NCI-H2196 treated with DMSO at 0.1 percent for 48 hours (cell line): Measurements from ENCODE around the gene NEURL4.

Experiments used
- DNase-seq: peaks from one replicate; lab custom pipeline; 2025; ENCODE audit not compliant: unreplicated experiment; lab: John Stamatoyannopoulos, UW

The NEURL4 gene

DNA sequence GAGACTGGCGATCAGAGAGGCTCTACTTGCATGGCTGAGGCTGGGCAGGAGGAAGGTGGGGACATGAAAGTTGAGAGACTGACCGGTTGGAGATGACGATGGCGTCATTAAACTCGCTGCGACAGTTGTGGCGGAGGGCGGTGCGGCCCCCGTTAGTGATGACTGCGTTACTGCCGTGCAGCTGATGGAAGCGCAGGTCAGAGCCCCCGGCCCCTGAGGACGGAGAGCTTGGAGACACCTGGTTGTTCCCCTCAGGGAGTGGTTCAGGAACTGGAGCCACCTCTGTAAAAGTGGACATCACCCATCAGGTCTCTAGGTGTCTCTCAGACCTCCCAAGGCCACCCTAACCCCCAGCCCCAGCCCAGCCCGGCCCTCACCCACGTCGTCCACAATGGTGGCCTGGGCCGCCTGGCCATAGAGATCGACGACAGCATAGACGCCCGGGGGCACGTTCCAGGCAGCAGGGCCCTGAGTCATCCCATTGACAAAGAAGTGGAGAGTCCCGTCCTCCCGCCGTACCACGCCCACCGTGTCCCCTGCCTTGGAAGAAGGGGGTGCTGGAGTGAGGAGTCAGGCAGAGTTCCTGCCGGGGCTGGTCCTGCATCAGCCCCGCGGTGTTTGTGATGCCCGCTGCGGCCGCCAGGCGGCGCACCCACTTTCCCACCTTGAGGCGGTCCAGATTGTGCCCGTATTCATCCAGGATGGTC, 5.3 kb downstream of the NEURL4 start:
- no peak for DNase-seq

DNA sequence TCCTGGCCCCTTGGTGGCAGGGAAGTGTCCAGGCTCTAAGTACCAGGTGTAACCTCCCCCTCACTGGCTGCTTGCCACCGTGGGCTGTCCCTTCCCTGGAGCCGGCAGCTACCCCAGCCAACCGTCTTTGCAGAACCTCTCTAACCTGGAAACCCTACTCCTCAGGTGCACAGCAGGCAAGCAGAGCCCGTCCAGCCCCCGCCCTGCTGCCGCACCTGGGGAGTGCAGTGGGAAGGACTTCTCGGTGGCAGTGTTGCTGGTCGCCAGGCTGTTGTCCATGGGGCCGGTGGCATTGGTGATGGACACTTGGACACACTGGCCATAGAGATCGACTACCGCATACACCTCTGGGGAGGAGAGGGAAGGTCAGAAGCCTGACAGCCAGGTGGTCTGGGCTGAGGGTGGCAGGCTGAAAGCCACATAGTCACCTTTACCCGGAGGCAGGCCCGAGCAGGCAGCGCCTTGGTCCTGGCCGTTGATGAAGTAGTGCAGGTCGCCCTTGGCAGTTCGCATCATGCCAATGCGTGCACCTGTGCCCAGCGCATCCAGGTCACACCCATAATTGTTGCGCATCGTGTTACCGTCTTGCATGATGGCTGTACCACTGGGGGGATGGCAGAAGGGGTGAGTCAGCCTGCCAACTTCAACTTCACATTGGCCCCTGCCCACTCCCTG, 6.5 kb downstream of the NEURL4 start:
- peak; percentile 31 for DNase-seq

DNA sequence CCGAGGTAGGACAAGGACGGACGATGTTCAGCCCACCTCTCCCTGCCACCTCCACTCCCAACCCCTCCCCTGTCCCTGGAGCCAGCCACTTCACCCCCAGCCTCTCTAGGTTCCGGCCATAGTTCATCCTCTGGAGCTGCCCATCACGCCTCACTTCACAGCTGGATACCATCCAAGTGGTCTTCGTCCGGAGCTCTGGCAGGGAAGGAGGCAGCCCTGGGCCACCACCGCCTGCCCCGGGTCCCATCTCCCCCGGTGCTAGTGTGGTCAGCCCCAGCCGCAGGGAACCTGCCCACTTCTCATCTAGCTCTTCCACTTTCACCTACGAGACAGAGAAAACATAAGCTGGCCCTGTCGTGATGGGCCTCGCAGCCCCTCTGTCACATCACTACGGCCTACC, 7.7 kb downstream of the NEURL4 start:
- DNase-seq, result no peak

DNA sequence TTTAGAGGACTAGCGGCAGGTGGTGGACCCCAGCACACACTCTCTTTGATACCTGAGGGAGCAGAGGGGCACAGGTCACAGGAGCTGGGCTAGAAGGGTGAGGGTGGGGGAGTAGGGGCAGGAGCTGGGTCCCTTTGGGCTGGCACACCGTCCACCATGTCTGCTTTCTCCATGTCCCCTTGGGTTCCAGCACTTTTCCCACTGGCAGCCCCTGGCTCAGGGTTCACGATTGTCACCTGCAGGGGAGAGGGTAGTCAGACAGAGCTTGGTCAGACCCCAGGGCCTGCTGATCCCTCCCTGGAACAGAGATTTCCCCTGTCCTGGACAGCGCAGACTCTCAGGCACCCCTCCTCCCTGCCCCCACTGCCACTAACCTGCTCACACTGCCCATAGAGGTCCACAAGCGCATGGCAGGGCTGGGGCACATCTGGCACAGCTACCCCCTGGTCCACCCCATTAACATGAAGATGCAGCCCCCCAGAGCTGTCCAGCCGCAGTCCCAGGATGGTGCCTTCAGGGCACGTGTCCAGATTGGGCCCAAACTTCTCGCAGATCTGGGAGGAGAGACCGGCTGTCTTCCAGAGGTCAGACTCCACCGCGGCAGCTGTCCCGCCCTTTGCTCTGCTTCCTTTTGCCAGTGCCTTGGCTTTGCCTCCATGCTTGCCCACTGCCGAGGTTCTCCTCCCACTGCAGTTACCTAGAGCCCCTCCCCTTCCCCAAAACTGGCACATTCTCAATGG, 10.8 kb downstream of the NEURL4 start:
- no peak for DNase-seq

DNA sequence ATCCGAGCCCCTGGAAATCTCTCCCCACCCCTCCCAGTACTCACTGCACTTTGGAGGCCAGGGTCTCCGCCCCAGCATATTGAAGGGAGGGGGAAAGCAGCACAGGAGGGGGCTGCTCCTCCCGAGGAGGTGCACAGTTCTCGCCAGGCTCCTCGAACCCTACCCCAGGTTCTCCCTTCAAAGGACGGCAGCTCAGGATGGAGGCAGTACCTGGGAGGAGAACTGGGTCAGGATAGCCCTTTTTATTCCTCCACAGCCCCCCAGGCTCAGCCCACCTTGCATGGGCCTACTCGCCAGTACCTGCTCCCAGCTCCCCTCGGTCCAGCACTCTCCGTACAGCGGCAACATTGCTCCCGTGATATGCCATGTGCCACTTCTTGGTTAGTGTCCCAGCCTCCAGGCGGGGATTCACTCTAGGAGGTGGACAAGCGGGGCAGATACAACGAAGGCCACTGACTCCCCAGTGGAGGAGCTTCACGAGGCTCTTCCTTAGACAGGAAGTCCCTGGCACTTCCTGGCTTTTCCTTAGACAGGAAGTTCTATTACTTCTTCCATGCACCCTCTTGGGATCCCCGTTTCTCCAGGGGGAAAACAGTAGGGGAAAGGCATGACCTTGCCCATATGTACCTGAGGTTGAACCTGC, 11.9 kb downstream of the NEURL4 start:
- DNase-seq, result no peak

- no peak for DNase-seq
Observed at GRCh38 chr17:7315570-7316235, 13.4 kb downstream of the NEURL4 start.

DNA sequence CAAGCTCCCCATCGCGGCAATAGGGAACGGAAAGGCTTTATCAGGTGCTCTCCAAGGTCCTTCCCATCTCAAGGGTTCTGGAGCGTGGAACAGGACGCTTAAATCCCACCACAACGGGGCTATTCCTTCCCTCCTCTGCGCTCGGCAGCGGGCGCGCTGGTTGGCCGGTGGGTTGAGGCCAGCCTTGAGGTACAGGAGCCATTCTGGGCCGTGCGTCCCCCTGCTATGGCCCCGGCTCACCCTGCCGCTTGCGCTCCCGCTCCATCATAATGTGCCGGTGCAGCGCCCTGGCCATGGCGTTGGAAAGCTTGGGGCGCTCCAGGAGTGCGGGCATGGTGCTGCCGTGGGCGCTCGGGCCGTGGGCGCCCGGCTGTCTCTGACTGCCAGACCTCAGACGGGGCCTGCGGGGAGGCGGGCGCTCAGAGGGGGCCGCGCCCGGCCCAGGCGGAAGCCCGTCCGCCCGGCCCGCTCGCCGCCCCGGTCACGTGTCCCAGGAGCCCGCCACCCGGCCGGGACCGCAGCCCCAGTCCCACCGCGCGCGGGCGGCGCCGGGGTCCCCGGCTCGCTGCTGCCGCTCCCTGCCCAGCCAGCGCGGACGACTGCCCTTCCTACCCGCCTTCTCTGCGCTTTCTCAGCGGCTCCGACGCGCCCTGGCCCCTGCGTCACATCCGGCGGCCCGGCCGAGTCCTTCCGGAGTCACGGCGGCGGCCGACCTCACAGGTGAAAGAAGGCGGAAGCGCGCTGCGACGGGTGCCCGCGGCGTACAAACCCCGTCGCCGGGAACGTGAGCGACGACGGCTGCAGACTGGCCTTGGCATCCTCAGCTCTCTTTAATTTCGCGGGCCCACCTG, 14.2 kb downstream of the NEURL4 start, which contains the start of gene GPS2:
Gene GPS2, minus strand, starts transcription at position 642 of the 851 bp plus-strand sequence. Its CDS starts 308 bp downstream, at position 334.
- DNase-seq, result peak; percentile 17

- no peak for DNase-seq
Observed at GRCh38 chr17:7313890-7314718, 15.0 kb downstream of the NEURL4 start.

DNA sequence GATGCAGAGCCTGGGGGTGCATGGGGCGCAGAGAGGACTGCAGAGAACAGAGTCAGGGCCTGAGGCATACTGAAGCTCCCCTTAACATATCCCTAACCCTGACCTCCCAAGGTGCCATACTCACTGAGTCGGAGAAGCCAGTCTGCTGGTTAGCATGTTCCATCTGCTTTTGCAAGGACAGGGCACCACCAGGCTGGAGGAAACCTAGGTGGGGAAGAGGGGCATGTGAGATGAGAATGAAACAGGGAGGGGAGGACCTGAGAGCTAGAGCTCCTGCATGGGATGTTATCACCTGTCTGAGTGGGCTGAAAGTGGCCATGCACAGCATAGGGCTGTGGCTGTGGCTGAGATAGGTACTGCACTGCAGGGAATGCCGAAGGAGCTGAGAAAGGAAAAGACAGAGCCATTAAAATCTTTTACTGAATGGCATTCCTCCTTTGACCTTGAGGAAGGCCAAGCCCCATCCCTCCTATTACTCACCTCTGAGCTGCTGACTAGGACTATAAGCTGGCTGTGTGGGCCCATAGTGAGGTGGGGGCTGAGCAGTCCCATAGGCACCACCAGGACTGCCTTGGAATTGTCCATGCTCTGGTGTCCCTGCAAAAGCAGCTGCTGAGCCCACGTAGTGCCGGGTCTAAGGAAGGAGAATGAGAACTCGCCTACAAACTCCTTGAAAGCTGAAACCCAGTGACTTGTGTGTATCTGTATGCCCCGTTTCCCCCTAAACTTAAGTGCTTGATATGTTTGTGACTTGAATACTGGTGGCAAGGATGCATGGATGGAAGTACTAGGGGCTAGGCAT, 15.8 kb downstream of the NEURL4 start:
- no peak for DNase-seq

DNA sequence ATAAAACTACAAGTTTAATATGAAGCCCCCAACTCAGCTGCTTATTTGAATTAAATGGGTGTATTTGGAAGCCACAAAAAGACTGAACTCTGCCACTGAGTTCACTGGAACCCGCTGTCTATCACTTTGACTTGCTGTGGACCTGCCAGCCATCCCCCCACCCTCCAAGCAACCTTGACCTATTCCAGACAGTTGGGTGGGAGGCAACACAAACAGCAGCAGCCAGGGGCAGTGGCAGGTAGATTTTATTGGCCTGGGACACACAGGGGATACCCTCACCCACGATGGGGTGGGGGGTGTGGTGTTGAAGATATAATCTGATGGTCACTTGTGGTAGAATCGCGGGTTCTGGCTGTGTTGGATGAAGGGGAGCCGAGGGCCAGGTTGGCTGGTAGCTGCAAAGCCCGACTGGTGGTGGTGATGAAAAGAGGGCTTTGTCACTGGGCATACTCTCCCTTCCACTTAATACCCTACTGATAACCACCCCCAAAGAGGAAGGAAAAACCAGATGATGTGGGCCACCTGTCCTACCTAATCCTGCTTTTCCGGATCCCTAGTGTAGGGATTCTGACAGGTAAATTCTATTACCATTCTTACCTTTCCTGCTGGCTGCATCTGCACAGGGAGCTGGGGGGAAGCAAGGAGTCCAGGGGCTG, 16.6 kb downstream of the NEURL4 start:
- DNase-seq, result no peak

DNA sequence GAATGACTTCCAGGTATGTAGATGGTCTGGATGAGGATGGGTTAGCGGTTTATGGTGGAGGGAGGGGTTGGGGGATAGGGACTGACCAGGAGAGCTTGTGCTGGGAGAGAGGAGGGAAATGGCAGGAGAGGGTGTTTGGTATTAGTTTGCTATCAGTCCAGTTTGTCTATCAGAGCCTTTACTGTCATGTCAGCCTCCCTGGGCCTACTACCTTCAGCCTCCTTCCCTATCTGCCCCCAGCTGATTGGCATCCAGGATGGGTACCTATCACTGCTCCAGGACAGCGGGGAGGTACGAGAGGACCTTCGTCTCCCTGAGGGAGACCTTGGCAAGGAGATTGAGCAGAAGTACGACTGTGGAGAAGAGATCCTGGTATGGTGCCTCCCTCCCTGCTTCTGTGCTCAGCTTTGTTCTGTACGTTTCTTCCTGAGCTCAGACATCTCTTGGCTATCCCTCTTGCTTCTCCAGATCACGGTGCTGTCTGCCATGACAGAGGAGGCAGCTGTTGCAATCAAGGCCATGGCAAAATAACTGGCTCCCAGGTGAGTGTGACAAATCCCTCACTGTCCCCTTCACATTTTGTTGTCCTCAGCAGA, 17.9 kb downstream of the NEURL4 start:
- DNase-seq, result no peak

GRCh38 chr17:7309628-7310027, 19.5 kb downstream of the NEURL4 start:
- no peak for DNase-seq

DNA sequence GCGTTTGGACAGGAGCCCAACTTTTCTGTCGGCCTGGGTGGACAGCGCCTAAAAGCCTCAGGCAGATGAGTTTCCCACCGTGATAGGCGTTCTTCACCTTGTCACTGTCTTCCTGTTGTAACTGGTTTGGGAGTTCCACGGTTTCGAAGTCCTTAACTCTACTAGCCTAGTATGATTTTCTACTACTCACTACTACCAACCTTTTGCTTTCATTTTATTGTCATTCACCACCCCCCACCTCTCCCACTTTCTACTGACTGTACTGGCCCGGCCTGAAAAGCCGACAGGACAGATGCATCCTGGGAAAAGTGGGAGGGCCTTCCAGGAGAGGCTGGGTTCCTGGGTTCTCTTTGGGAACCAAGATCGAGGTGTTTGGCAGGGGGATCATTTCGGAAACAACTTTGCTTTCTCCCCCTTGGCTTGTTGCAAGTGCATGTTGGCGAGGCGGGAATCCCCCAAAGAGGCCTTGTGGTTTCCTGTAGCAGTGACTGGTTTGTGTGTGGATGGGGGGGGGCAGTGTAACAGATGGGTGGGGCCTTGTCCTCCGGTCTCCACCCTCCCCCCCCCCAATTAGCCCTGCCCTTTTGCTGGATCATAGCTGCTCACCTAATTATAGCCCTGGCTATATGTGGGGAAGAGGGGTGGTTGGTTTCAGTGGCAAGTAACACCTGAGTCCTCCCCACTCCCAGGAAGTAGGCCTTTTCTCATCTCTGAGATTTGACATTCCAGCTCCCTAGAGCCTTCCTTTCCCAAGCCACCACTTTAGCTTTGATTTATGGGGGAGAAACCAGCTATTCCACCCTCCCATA, 20.3 kb downstream of the NEURL4 start:
- peak; percentile 42 for DNase-seq

GRCh38 chr17:7307686-7308624, 21.2 kb downstream of the NEURL4 start:
- no peak for DNase-seq

- DNase-seq, result peak; percentile 97
Observed at GRCh38 chr17:7306911-7307685, 22.0 kb downstream of the NEURL4 start, which contains the start of gene EIF5A. Gene EIF5A, plus strand, starts transcription at chr17:7307628. Its CDS starts 2,008 bp downstream, at chr17:7309636.
